ENCODE data around the gene EEFSEC. TPM values are rescaled to one million over a fixed set of nuclear protein-coding genes. Genes with fewer than 3 reads are reported as not detected.

Gene EEFSEC
- total RNA-seq, 4 donors from 2014 or later: 25.1 to 43.5 (median 29.5) TPM

DNA sequence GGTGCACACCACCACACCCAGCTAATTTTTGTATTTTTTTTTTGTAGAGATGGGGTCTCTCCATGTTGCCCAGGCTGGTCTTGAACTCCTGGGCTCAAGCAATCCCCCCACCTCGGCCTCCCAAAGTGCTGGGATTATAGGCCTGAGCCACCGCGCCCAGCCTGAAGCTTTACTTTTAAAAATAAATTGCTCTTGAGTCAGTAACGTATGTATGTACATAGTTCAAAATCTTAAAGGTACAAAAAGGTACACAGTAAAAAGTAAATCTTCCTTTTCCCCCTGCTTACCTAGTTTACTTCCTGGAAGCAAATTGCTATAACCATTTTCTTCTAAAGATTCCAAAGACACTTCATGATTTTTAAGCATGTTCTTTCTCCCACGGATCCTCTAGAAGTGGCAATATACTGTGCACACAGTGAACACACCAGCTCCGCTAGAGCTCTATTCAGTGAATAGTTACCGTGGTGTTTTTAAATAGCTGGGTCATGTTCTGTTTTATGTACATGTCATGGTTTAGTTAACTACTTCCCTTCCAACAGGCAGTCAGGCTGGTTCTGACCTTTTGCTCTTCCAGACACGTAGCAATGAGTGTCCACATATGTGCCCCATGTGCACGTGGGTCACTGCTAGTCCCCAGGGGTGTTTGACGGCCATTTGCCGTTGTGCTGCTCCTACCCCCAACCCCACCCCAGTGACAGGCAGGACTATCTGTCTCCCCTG, 82.1 kb downstream of the EEFSEC start:
- Histone ChIP-seq H3K36me3 (no peaks in the 10 kb centered on the region), H3K4me1 (peaks cover 0 to 29% (median 0%) of the 10 kb centered on the region in 4 donors), H3K27me3 (no peaks in the 10 kb centered on the region), H3K9me3 (no peaks in the 10 kb centered on the region), H3K4me3 (no peak overlapping the region), H3K27ac (no peak overlapping the region)
- 68 to 70% methylated on average over 11 of the region's 11 CpGs for WGBS, 2 donors
- no peak for TF ChIP-seq EP300 (IDR thresholded peaks at IDR 0.05)
- no peak for TF ChIP-seq POLR2A (IDR thresholded peaks at IDR 0.05)
- TF ChIP-seq, protein P1, sequence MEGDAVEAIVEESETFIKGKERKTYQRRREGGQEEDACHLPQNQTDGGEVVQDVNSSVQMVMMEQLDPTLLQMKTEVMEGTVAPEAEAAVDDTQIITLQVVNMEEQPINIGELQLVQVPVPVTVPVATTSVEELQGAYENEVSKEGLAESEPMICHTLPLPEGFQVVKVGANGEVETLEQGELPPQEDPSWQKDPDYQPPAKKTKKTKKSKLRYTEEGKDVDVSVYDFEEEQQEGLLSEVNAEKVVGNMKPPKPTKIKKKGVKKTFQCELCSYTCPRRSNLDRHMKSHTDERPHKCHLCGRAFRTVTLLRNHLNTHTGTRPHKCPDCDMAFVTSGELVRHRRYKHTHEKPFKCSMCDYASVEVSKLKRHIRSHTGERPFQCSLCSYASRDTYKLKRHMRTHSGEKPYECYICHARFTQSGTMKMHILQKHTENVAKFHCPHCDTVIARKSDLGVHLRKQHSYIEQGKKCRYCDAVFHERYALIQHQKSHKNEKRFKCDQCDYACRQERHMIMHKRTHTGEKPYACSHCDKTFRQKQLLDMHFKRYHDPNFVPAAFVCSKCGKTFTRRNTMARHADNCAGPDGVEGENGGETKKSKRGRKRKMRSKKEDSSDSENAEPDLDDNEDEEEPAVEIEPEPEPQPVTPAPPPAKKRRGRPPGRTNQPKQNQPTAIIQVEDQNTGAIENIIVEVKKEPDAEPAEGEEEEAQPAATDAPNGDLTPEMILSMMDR (IDR thresholded peaks at IDR 0.05): no peak
- DNase-seq (ENCODE audit: low spot score in 2 of 2): no peak

DNA sequence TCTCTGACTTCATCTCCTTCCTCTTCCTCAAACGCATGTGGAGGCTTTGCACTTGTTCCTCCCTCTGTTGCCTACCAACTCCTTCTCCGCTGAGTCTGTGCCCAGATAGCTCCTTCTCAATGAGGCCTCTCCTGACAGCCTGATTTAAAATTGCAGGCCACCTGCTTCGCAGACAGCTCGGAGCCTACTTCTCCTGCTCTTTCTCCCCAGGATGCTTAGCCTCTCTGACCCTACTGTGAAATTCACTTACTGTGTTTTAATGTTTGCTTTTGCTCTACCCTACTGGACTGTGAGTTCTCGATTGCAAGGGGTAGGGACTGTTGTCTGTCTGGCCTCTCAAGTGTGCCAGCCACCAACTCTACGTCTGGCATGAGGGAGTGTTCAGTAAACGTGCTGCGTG, 83.4 kb downstream of the EEFSEC start:
- no peaks in the 10 kb centered on the region for H3K27me3 ChIP-seq
- 81 to 86% methylated on average over 8 of the region's 8 CpGs for WGBS, 2 donors
- no peak overlapping the region for H3K4me3 ChIP-seq
- H3K4me1 ChIP-seq: peaks cover 0 to 25% (median 0%) of the 10 kb centered on the region in 4 donors
- H3K9me3 ChIP-seq: no peaks in the 10 kb centered on the region
- DNase-seq (ENCODE audit: low spot score in 2 of 2): no peak
- no peak overlapping the region for H3K27ac ChIP-seq
- H3K36me3 ChIP-seq: no peaks in the 10 kb centered on the region
- TF ChIP-seq EP300 (IDR thresholded peaks at IDR 0.05) (no peak), POLR2A (IDR thresholded peaks at IDR 0.05) (no peak)
- TF ChIP-seq, protein P1 (IDR thresholded peaks at IDR 0.05): no peak

DNA sequence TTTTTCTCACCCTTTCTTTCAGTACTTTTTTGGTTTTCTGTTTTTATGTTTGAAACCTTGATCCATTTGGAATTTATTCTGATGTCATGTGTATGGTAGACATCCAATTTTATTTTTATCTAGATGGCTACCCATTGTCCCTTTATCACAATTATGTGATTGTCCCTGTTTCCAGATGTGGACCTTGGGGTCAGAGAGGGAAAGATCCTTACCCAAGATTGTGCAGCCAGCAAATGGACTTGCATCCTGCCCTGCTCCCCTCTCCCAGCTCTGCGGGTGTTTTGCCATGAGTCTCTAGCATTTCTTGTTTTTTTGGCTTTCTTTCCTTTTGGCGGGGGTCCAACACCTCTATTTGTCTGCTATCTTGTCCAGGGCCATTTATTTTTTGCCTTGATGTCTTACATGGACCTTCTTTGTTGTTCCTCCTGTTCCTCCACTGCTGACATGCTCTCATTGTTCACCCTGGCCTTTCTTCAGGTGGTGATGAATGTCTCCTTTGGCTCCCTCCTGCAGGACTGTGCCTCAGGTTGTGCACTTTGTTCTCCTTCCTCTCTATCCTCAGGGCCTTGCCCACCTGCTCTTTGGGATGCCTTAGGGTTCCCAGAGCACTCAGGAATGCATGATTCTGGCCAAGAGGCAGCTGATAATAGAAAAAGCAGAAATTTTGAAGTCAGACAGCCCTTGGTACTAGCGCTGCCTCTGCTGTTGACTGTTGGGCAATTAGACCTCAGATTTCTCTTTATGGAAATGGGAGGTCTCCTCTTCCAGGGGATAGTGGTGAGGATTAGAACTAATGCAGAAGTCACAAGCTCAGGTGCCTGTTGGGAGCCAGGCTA, 84.3 kb downstream of the EEFSEC start:
- no peaks in the 10 kb centered on the region for H3K9me3 ChIP-seq
- H3K27me3 ChIP-seq: no peaks in the 10 kb centered on the region
- no peak overlapping the region for H3K4me3 ChIP-seq
- H3K4me1 ChIP-seq: peaks cover 0 to 18% (median 0%) of the 10 kb centered on the region in 4 donors
- H3K36me3 ChIP-seq: no peaks in the 10 kb centered on the region
- no peak for DNase-seq (ENCODE audit: low spot score in 2 of 2)
- H3K27ac ChIP-seq: no peak overlapping the region
- TF ChIP-seq POLR2A (IDR thresholded peaks at IDR 0.05) (no peak), EP300 (IDR thresholded peaks at IDR 0.05) (no peak)
- TF ChIP-seq, protein P1 (IDR thresholded peaks at IDR 0.05): no peak
- 60 to 62% methylated on average over 3 of the region's 3 CpGs for WGBS, 2 donors

DNA sequence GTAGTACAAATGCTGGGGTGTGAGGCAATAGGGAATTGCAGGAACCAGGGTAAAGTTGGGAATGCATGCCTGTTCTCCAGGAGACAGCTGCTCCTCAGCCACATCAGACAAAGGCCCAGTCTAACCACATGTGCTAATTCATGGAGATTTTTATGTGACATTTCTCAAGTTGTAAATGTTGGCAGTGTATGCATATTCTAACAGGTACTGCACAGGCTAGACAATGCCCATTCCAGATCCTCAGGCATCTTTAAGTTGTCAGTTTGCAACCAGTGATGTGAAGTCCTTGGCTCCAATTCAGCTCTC, 84.9 kb downstream of the EEFSEC start:
- Histone ChIP-seq H3K4me3 (no peak overlapping the region), H3K27me3 (no peaks in the 10 kb centered on the region), H3K36me3 (no peaks in the 10 kb centered on the region), H3K9me3 (no peaks in the 10 kb centered on the region), H3K27ac (no peak overlapping the region), H3K4me1 (peaks cover 0 to 23% (median 0%) of the 10 kb centered on the region in 4 donors)
- TF ChIP-seq, protein P1 (IDR thresholded peaks at IDR 0.05): no peak
- TF ChIP-seq EP300 (IDR thresholded peaks at IDR 0.05): no peak
- no peak for TF ChIP-seq POLR2A (IDR thresholded peaks at IDR 0.05)
- no peak for DNase-seq (ENCODE audit: low spot score in 2 of 2)

DNA sequence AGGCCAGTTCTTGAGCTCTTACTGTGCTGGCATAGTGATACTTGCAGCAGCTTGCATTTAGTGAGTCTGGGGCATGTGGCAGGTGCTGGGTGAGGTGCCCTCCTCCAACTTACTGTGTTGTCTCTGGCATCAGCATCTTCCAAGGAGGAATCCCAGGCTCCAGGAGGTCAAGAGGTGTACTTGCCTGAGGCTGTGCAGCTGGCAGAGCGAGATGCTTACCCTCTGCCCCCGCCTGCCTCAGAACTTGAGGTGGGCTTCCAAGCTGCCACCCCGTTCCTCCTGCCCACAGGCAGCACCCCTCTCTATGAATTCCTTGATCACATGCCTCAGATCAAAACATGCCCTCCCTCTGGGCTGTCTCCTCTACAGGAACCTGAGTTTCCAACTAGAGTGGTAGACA, 86.0 kb downstream of the EEFSEC start:
- H3K36me3 ChIP-seq: no peaks in the 10 kb centered on the region
- DNase-seq (ENCODE audit: low spot score in 2 of 2): no peak
- 94 to 96% methylated on average over 3 of the region's 3 CpGs for WGBS, 2 donors
- TF ChIP-seq POLR2A (IDR thresholded peaks at IDR 0.05) (no peak), EP300 (IDR thresholded peaks at IDR 0.05) (no peak)
- TF ChIP-seq, protein P1 (IDR thresholded peaks at IDR 0.05): no peak
- H3K9me3 ChIP-seq: no peaks in the 10 kb centered on the region
- peaks cover 0 to 29% (median 0%) of the 10 kb centered on the region in 4 donors for H3K4me1 ChIP-seq
- H3K27me3 ChIP-seq: no peaks in the 10 kb centered on the region
- no peak overlapping the region for H3K27ac ChIP-seq
- no peak overlapping the region for H3K4me3 ChIP-seq
